Nephron (organoid): Measurements from ENCODE around the gene SGTB.
"Not testable (repeated sequence)": the region's sequence is repeated elsewhere in the genome, so short reads cannot be mapped to it uniquely, and the experiment has no call there.

Experiments
- H3K27ac Mint-ChIP-seq, 3 experiments: 2 replicates each; pipeline ENCODE4 v1.8.0; 2020; ENCODE audit warnings: mixed read lengths in 3 of 3, mild to moderate bottlenecking in 2 of 3, moderate library complexity in 1 of 3
- H3K27me3 Mint-ChIP-seq: 2 replicates; pipeline ENCODE4 v1.8.0; 2021; ENCODE audit warnings: low read depth, mild to moderate bottlenecking, moderate library complexity, mixed read lengths
- H3K36me3 Mint-ChIP-seq: 2 replicates; pipeline ENCODE4 v1.8.0; 2020; ENCODE audit warnings: low read depth, mixed read lengths
- H3K4me1 Mint-ChIP-seq: 2 replicates; pipeline ENCODE4 v1.8.0; 2020; ENCODE audit warnings: mixed read lengths
- H3K4me3 Mint-ChIP-seq, 3 experiments: 2 replicates each; pipeline ENCODE4 v1.8.0; 2020; ENCODE audit warnings: mild to moderate bottlenecking in 3 of 3, mixed read lengths in 3 of 3, moderate library complexity in 2 of 3
- H3K9me3 Mint-ChIP-seq: 2 replicates; pipeline ENCODE4 v1.8.0; 2020; ENCODE audit warnings: mixed read lengths
- CTCF ChIP-seq, 3 experiments: fragments of 200-600 bp; sonication (generic); IDR thresholded peaks; one replicate each; pipeline ENCODE4 v1.5.0; 2021; ENCODE audit warnings: antibody characterized with exemption in 3 of 3; ENCODE audit not compliant: unreplicated experiment in 3 of 3

Gene SGTB

GRCh38 chr5:65624025-65624570 is 97.8 kb downstream of the SGTB start, which contains the start of gene TRIM23:
Gene TRIM23 (minus strand): TSS chr5:65624333. CDS start chr5:65624274, 59 bp downstream.
- no peaks in the 10 kb centered on the region for H3K27me3 Mint-ChIP-seq
- peak within 1 kb of the TSS; percentile 95 to 99 (median 99) for H3K4me3 Mint-ChIP-seq

GRCh38 chr5:65623482-65623881 is 98.4 kb downstream of the SGTB start:
- Mint-ChIP-seq H3K9me3 (no peaks in the 10 kb centered on the region), H3K4me1 (peaks cover 29% of the 10 kb centered on the region), H3K36me3 (peaks cover 4% of the 10 kb centered on the region), H3K4me3 (peak overlapping the region; percentile 95 to 99 (median 99)), H3K27ac (peak overlapping the region; percentile 99 to 100 (median 99)), H3K27me3 (no peaks in the 10 kb centered on the region)
- TF ChIP-seq CTCF (IDR thresholded peaks at IDR 0.05; ENCODE audit: unreplicated experiment in 3 of 3): no peak

More at GRCh38 chr5:65624025-65624570, 97.8 kb downstream of the SGTB start, which contains the start of gene TRIM23:
- peaks cover 4% of the 10 kb centered on the region for H3K36me3 Mint-ChIP-seq
- peaks cover 29% of the 10 kb centered on the region for H3K4me1 Mint-ChIP-seq
- TF ChIP-seq CTCF (IDR thresholded peaks at IDR 0.05; ENCODE audit: unreplicated experiment in 3 of 3): peak in 1 of 3 experiments; percentile 13
- no peaks in the 10 kb centered on the region for H3K9me3 Mint-ChIP-seq
- peak within 1 kb of the TSS; percentile 99 to 100 (median 99) for H3K27ac Mint-ChIP-seq

- Mint-ChIP-seq H3K4me1 (peaks cover 29% of the 10 kb centered on the region), H3K4me3 (peak overlapping the region; percentile 95 to 99 (median 99)), H3K36me3 (peaks cover 10% of the 10 kb centered on the region)
- not testable (repeated sequence) for H3K27ac Mint-ChIP-seq, H3K27me3 Mint-ChIP-seq, H3K9me3 Mint-ChIP-seq
Measured at GRCh38 chr5:65621961-65622360, 99.9 kb downstream of the SGTB start.

- Mint-ChIP-seq H3K36me3 (peaks cover 22% of the 10 kb centered on the region), H3K27me3 (no peaks in the 10 kb centered on the region), H3K27ac (no peak overlapping the region), H3K4me1 (peaks cover 19% of the 10 kb centered on the region), H3K9me3 (no peaks in the 10 kb centered on the region), H3K4me3 (no peak overlapping the region)
- no peak for TF ChIP-seq CTCF (IDR thresholded peaks at IDR 0.05; ENCODE audit: unreplicated experiment in 3 of 3)
Measured at GRCh38 chr5:65620021-65620420, 101.9 kb downstream of the SGTB start.
